Effector memory CD8-positive, alpha-beta T cell (primary cell): ENCODE measurements around the gene C1QTNF4.
"Not testable (repeated sequence)": the region's sequence is repeated elsewhere in the genome, so short reads cannot be mapped to it uniquely, and the experiment has no call there.

ENCODE experiments used
- ATAC-seq: fragments of 150-1000 bp; cut with Tn5 transposase; replicated peaks from 2 replicates; pipeline ENCODE4 v1.10.0; 2021; ENCODE audit warnings: mild to moderate bottlenecking, moderate library complexity
- DNase-seq, 3 experiments: peaks; one replicate each; pipeline ENCODE4 v3.0.0; 2021
- H3K27ac Mint-ChIP-seq, 2 donors: one replicate each; pipeline ENCODE4 v1.8.0; 2022; ENCODE audit warnings: mild to moderate bottlenecking in 2 of 2, mixed read lengths in 2 of 2, moderate library complexity in 2 of 2
- H3K27me3 Mint-ChIP-seq, 2 donors: one replicate each; pipeline ENCODE4 v1.8.0; 2022; ENCODE audit warnings: mixed read lengths in 2 of 2
- H3K36me3 Mint-ChIP-seq: one replicate; pipeline ENCODE4 v1.8.0; 2022; ENCODE audit warnings: mild to moderate bottlenecking, moderate library complexity, mixed read lengths; ENCODE audit not compliant: insufficient read depth
- H3K4me1 Mint-ChIP-seq, 2 donors: one replicate each; pipeline ENCODE4 v1.8.0; 2022; ENCODE audit warnings: low read depth in 2 of 2, mixed read lengths in 2 of 2
- H3K4me3 Mint-ChIP-seq, 2 donors: one replicate each; pipeline ENCODE4 v1.8.0; 2022; ENCODE audit warnings: mild to moderate bottlenecking in 2 of 2, mixed read lengths in 2 of 2, moderate library complexity in 2 of 2
- H3K9me3 Mint-ChIP-seq, 2 donors: one replicate each; pipeline ENCODE4 v1.8.0; 2022; ENCODE audit warnings: mixed read lengths in 2 of 2

C1QTNF4 gene

GRCh38 chr11:47570651-47571356 is 23.4 kb downstream of the C1QTNF4 start:
- Mint-ChIP-seq H3K4me1 (peaks cover 7 to 17% of the 10 kb centered on the region in 2 donors), H3K27me3 (no peaks in the 10 kb centered on the region), H3K36me3 (peaks cover 49% of the 10 kb centered on the region), H3K27ac (peak overlapping the region in 1 of 2 donors; percentile 44), H3K4me3 (no peak overlapping the region), H3K9me3 (no peaks in the 10 kb centered on the region)
- DNase-seq: no peak
- no peak for ATAC-seq

DNA sequence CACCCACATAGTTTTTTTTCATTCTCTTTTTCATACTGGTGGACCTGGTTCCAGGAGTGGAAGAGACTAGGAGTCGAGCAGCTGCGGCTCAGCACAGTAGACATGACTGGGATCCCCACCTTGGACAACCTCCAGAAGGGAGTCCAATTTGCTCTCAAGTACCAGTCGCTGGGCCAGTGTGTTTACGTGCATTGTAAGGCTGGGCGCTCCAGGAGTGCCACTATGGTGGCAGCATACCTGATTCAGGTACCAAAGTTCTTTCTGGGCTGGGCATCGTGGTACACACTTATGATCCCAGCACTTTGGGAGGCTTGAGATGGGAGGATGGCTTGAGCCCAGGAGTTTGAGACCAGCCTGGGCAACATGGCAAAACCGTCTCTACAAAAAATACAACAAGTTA is 24.6 kb downstream of the C1QTNF4 start:
- DNase-seq: no peak
- Mint-ChIP-seq H3K27ac (peak overlapping the region in 1 of 2 donors; percentile 20), H3K9me3 (no peaks in the 10 kb centered on the region), H3K27me3 (no peaks in the 10 kb centered on the region), H3K4me3 (no peak overlapping the region), H3K36me3 (peaks cover 38% of the 10 kb centered on the region), H3K4me1 (peaks cover 11 to 23% of the 10 kb centered on the region in 2 donors)
- no peak for ATAC-seq

GRCh38 chr11:47566149-47566698 is 28.0 kb downstream of the C1QTNF4 start:
- ATAC-seq (no peak), DNase-seq (no peak)
- Mint-ChIP-seq H3K9me3 (no peaks in the 10 kb centered on the region), H3K4me3 (peak overlapping the region; percentile 81), H3K27ac (peak overlapping the region; percentile 92), H3K36me3 (peaks cover 9% of the 10 kb centered on the region), H3K4me1 (peaks cover 9 to 15% of the 10 kb centered on the region in 2 donors), H3K27me3 (no peaks in the 10 kb centered on the region)

- ATAC-seq (peak; percentile 92), DNase-seq (peak; percentile 57 to 64 (median 62))
- Mint-ChIP-seq H3K4me3 (peak within 1 kb of the TSS; percentile 81), H3K9me3 (no peaks in the 10 kb centered on the region), H3K36me3 (peaks cover 8% of the 10 kb centered on the region), H3K4me1 (peaks cover 9 to 12% of the 10 kb centered on the region in 2 donors), H3K27me3 (no peaks in the 10 kb centered on the region), H3K27ac (peak within 1 kb of the TSS; percentile 92)
Measured at GRCh38 chr11:47565340-47566148, 28.7 kb downstream of the C1QTNF4 start, which contains the start of gene PTPMT1. PTPMT1 (plus strand) TSS chr11:47565599; CDS start chr11:47565623, 24 bp downstream.

DNA sequence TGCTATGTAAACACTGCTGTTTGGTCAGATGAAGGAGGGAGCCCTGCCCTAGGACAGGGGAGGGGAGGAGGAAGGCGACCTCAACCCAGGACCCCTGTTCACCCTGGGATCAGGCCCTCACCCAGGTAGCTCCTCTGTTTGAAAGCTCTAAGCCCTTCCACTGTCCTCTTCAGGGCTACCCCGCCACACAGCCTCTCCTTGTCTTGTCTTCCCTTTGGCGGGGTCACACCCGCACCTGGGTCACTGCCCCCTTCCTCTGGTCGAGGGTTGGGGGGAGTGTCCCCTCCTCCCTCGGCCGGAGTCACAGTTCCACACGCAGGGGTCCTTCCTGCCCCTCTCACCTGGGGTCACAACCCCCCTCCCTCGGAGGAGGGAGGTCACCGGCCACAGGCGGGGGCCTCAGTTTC is 29.3 kb downstream of the C1QTNF4 start:
- Mint-ChIP-seq H3K27me3 (no peaks in the 10 kb centered on the region), H3K27ac (peak overlapping the region; percentile 92), H3K9me3 (no peaks in the 10 kb centered on the region), H3K4me1 (peaks cover 9 to 12% of the 10 kb centered on the region in 2 donors), H3K36me3 (peaks cover 6% of the 10 kb centered on the region), H3K4me3 (peak overlapping the region; percentile 81)
- ATAC-seq (peak; percentile 8), DNase-seq (no peak)

DNA sequence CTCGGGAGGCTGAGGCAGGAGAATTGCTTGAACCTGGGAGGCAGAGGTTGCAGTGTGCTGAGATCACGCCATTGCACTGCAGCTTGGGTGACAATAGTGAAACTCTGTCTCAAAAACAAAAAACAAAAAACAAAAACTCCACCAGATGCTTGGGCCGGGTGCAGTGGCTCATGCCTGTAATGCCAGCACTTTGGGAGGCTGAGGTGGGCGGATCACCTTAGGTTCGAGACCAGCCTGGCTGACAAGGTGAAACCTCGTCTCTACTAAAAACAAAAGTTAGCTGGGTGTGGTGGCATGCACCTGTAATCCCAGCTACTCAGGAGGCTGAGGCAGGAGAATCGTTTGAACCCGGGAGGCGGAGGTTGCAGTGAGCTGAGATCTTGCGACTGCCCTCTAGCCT is 29.8 kb downstream of the C1QTNF4 start:
- H3K36me3 Mint-ChIP-seq, ATAC-seq, H3K27me3 Mint-ChIP-seq, H3K9me3 Mint-ChIP-seq, DNase-seq: not testable (repeated sequence)
- Mint-ChIP-seq H3K27ac (peak overlapping the region; percentile 92), H3K4me3 (peak overlapping the region; percentile 81), H3K4me1 (peaks cover 9 to 12% of the 10 kb centered on the region in 2 donors)

DNA sequence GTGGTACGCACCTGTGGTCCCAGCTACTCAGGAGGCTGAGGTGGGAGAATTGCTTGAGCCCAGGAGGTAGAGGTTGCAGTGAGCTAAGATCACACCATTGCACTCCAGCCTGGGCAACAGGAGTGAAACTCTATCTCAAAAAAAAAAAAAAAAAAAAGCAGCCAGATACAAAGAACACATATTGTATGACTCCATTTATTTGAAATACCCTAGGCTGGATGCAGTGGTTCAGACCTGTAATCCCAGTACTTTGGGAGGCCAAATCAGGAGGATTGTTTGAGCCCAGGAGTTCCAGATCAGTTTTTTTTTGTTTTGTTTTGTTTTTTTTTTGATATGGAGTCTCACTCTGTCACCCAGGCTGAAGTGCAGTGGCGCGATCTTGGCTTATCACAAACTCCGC is 31.8 kb downstream of the C1QTNF4 start:
- H3K4me3 Mint-ChIP-seq, H3K9me3 Mint-ChIP-seq, DNase-seq, ATAC-seq, H3K27me3 Mint-ChIP-seq, H3K36me3 Mint-ChIP-seq, H3K27ac Mint-ChIP-seq: not testable (repeated sequence)
- H3K4me1 Mint-ChIP-seq: peaks cover 9 to 12% of the 10 kb centered on the region in 2 donors

DNA sequence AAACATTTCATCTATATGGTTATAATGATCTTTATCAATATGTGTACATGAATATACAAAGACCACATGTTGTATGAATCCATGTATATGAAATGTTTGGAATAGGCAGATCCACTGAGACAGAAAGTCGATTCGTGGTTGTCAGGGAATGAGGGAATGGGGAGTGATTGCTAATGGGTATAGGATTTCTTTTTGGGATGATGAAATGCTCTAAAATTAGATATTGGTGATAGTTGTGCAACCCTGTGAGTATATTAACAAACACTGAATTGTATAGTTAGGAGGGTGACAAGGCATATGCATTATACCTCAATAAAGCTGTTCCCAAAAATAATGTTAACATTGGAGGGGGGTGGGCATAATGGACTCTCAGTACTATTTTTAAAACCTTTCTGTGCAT is 33.8 kb downstream of the C1QTNF4 start:
- no peak for ATAC-seq
- H3K27ac Mint-ChIP-seq: no peak overlapping the region
- H3K9me3 Mint-ChIP-seq: no peaks in the 10 kb centered on the region
- no peak for DNase-seq
- no peak overlapping the region for H3K4me3 Mint-ChIP-seq
- H3K27me3 Mint-ChIP-seq: no peaks in the 10 kb centered on the region
- H3K4me1 Mint-ChIP-seq: peaks cover 3 to 6% of the 10 kb centered on the region in 2 donors
- H3K36me3 Mint-ChIP-seq: no peaks in the 10 kb centered on the region

DNA sequence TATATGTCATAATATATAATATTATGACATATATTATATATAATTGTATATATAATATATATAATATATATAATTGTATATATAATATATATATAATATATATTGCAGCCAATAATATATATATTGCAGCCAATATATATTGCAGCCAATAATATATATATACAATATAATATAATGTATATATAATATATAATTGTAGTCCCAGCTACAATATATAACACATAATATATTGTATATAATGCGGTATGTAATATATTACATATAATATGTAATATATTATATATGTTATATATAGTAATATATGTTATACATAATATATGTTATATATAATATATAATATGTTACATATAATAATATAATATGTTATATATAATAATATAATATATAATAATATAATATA is 35.5 kb downstream of the C1QTNF4 start:
- no peaks in the 10 kb centered on the region for H3K9me3 Mint-ChIP-seq
- no peak overlapping the region for H3K4me3 Mint-ChIP-seq
- no peaks in the 10 kb centered on the region for H3K4me1 Mint-ChIP-seq
- no peaks in the 10 kb centered on the region for H3K27me3 Mint-ChIP-seq
- H3K27ac Mint-ChIP-seq: no peak overlapping the region
- DNase-seq: no peak
- no peaks in the 10 kb centered on the region for H3K36me3 Mint-ChIP-seq
- no peak for ATAC-seq

- not testable (repeated sequence) for DNase-seq, H3K36me3 Mint-ChIP-seq, ATAC-seq, H3K27ac Mint-ChIP-seq, H3K27me3 Mint-ChIP-seq, H3K4me3 Mint-ChIP-seq, H3K9me3 Mint-ChIP-seq
- H3K4me1 Mint-ChIP-seq: peaks cover 9 to 11% of the 10 kb centered on the region in 2 donors
Measured at GRCh38 chr11:47557004-47557403, 37.2 kb downstream of the C1QTNF4 start.

- ATAC-seq (peak; percentile 24), DNase-seq (no peak)
- peaks cover 26 to 33% of the 10 kb centered on the region in 2 donors for H3K4me1 Mint-ChIP-seq
- no peaks in the 10 kb centered on the region for H3K27me3 Mint-ChIP-seq
- no peaks in the 10 kb centered on the region for H3K9me3 Mint-ChIP-seq
- peak overlapping the region in 1 of 2 donors; percentile 96 for H3K27ac Mint-ChIP-seq
- peaks cover 22% of the 10 kb centered on the region for H3K36me3 Mint-ChIP-seq
- peak overlapping the region; percentile 98 to 99 for H3K4me3 Mint-ChIP-seq
Measured at GRCh38 chr11:47553406-47553743, 40.8 kb downstream of the C1QTNF4 start.

GRCh38 chr11:47552566-47553405 is 41.4 kb downstream of the C1QTNF4 start, which contains the start of gene CELF1:
CELF1 (minus strand) TSS chr11:47553132; CDS start chr11:47499523, 53,609 bp downstream.
- Mint-ChIP-seq H3K9me3 (no peaks in the 10 kb centered on the region), H3K27me3 (no peaks in the 10 kb centered on the region), H3K4me1 (peaks cover 31 to 38% of the 10 kb centered on the region in 2 donors), H3K27ac (peak within 1 kb of the TSS; percentile 95 to 96), H3K36me3 (peaks cover 22% of the 10 kb centered on the region), H3K4me3 (peak within 1 kb of the TSS; percentile 98 to 99)
- ATAC-seq (peak; percentile 92), DNase-seq (peak; percentile 90 to 91 (median 90))
